SK-N-SH treated with all-trans-retinoic acid at 6 μM for 48 hours (cell line): ENCODE measurements around the gene MDGA2.

ENCODE experiments used
- ARNTL ChIP-seq: fragments of 450-650 bp; formaldehyde crosslinking; IDR thresholded peaks from 2 replicates; pipeline ENCODE4 v1.5.0; 2020; ENCODE audit warnings: low read depth, mild to moderate bottlenecking, moderate library complexity, borderline replicate concordance
- CSDC2 ChIP-seq: fragments of 250-450 bp; sonication (Bioruptor Pico); IDR thresholded peaks from 2 replicates; pipeline ENCODE4 v1.5.0; 2020; ENCODE audit warnings: mild to moderate bottlenecking, moderate library complexity
- ESRRG ChIP-seq: fragments of 250-450 bp; sonication (Bioruptor Pico); IDR thresholded peaks from 2 replicates; pipeline ENCODE4 v1.6.1; 2021; ENCODE audit warnings: mild to moderate bottlenecking
- OSR1 ChIP-seq: fragments of 250-450 bp; sonication (Bioruptor Pico); IDR thresholded peaks from 2 replicates; pipeline ENCODE4 v1.8.0; 2022; ENCODE audit warnings: moderate library complexity, mild to moderate bottlenecking, inconsistent platforms
- PPARA ChIP-seq: fragments of 250-450 bp; sonication (Bioruptor Pico); IDR thresholded peaks from 2 replicates; pipeline ENCODE4 v1.5.0; 2020; ENCODE audit warnings: mild to moderate bottlenecking, borderline replicate concordance
- TCF4 ChIP-seq: fragments of 250-450 bp; sonication (Bioruptor Pico); IDR thresholded peaks from 2 replicates; pipeline ENCODE4 v1.8.0; 2021; ENCODE audit warnings: mild to moderate bottlenecking, moderate library complexity, borderline replicate concordance
- ZFP30 ChIP-seq: fragments of 450-650 bp; formaldehyde crosslinking; IDR thresholded peaks from 2 replicates; pipeline ENCODE4 v1.5.0; 2022; ENCODE audit warnings: mild to moderate bottlenecking, moderate library complexity
- ZNF8 ChIP-seq: fragments of 450-650 bp; formaldehyde crosslinking; IDR thresholded peaks from 2 replicates; pipeline ENCODE4 v1.5.0; 2020; ENCODE audit warnings: mild to moderate bottlenecking, moderate library complexity
- TF ChIP-seq, protein P1 (sequence below): fragments of 250-450 bp; sonication (Bioruptor Pico); IDR thresholded peaks from 2 replicates; pipeline ENCODE4 v1.5.0; 2020; ENCODE audit warnings: mild to moderate bottlenecking, moderate library complexity
- TF ChIP-seq, protein P2 (sequence below): fragments of 250-450 bp; sonication (Bioruptor Pico); IDR thresholded peaks from 2 replicates; pipeline ENCODE4 v1.5.1; 2020; ENCODE audit warnings: low read depth, mild to moderate bottlenecking, moderate library complexity

DNA sequence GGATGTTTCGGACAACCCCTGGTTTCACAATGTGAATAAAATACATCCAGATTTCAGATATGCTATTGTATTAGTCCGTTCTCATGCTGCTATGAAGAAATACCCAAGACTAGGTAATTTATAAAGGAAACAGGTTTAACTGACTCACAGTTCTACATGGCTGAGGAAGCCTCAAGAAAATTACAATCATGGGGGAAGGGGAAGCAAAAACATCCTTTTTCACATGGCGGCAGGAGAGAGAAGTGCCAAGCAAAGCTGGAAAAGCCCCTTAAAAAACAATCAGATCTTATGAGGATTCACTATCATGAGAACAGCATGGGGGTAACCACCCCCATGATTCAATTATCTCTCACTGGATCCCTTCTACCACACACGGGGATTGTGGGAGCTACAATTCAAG, 451.7 kb downstream of the MDGA2 start:
- TF ChIP-seq TCF4 (CRISPR knock-in tag): no peak
- TF ChIP-seq ZFP30 (CRISPR knock-in tag): no peak
- TF ChIP-seq CSDC2 (CRISPR knock-in tag): no peak
- no peak for TF ChIP-seq OSR1 (CRISPR knock-in tag)
- no peak for TF ChIP-seq ESRRG
- no peak for TF ChIP-seq PPARA (CRISPR knock-in tag)
- TF ChIP-seq, protein P1, sequence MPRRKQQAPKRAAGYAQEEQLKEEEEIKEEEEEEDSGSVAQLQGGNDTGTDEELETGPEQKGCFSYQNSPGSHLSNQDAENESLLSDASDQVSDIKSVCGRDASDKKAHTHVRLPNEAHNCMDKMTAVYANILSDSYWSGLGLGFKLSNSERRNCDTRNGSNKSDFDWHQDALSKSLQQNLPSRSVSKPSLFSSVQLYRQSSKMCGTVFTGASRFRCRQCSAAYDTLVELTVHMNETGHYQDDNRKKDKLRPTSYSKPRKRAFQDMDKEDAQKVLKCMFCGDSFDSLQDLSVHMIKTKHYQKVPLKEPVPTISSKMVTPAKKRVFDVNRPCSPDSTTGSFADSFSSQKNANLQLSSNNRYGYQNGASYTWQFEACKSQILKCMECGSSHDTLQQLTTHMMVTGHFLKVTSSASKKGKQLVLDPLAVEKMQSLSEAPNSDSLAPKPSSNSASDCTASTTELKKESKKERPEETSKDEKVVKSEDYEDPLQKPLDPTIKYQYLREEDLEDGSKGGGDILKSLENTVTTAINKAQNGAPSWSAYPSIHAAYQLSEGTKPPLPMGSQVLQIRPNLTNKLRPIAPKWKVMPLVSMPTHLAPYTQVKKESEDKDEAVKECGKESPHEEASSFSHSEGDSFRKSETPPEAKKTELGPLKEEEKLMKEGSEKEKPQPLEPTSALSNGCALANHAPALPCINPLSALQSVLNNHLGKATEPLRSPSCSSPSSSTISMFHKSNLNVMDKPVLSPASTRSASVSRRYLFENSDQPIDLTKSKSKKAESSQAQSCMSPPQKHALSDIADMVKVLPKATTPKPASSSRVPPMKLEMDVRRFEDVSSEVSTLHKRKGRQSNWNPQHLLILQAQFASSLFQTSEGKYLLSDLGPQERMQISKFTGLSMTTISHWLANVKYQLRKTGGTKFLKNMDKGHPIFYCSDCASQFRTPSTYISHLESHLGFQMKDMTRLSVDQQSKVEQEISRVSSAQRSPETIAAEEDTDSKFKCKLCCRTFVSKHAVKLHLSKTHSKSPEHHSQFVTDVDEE (CRISPR knock-in tag): no peak
- TF ChIP-seq ARNTL (CRISPR knock-in tag): no peak
- no peak for TF ChIP-seq ZNF8
- TF ChIP-seq, protein P2, sequence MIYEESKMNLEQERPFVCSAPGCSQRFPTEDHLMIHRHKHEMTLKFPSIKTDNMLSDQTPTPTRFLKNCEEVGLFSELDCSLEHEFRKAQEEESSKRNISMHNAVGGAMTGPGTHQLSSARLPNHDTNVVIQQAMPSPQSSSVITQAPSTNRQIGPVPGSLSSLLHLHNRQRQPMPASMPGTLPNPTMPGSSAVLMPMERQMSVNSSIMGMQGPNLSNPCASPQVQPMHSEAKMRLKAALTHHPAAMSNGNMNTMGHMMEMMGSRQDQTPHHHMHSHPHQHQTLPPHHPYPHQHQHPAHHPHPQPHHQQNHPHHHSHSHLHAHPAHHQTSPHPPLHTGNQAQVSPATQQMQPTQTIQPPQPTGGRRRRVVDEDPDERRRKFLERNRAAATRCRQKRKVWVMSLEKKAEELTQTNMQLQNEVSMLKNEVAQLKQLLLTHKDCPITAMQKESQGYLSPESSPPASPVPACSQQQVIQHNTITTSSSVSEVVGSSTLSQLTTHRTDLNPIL (CRISPR knock-in tag): no peak
